HG03354 (cell line): ENCODE data around the gene ADGRG6.
"Not testable (repeated sequence)": the region's sequence is repeated elsewhere in the genome, so short reads cannot be mapped to it uniquely, and the experiment has no call there.

Experiments
- ATAC-seq: cut with Tn5 transposase; IDR thresholded peaks from one replicate; pipeline ENCODE4 v1.9.1; 2021; ENCODE audit warnings: mild to moderate bottlenecking; ENCODE audit not compliant: unreplicated experiment, poor library complexity, severe bottlenecking

ADGRG6 gene

DNA sequence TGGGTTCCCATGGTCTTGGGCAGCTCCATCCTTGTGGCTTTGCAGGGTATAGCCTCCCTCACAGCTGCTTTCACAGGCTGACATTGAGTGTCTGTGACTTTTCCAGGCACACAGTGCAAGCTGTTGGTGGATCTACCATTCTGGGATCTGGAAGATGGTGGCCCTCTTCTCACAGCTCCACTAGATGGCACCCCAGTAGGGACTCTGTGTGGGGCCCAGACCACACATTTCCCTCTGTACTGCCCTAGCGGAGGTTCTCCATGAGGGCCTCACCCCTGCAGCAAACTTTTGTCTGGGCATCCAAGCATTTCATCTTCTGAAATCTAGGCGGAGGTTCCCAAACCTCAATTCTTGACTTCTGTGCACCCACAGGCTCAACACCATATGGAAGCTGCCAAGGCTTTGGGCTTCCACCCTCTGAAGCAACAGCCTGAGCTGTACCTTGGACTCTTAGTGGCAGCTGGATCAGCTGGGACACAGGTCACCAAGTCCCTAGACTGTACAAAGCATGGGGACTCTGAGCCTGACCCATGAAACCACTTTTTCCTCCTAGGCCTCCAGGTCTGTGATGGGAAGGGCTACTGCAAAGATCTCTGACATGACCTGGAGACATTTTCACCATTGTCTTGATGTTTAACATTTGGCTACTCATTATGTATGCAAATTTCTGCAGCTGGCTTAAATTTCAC is 124.8 kb downstream of the ADGRG6 start:
- not testable (repeated sequence) for ATAC-seq

DNA sequence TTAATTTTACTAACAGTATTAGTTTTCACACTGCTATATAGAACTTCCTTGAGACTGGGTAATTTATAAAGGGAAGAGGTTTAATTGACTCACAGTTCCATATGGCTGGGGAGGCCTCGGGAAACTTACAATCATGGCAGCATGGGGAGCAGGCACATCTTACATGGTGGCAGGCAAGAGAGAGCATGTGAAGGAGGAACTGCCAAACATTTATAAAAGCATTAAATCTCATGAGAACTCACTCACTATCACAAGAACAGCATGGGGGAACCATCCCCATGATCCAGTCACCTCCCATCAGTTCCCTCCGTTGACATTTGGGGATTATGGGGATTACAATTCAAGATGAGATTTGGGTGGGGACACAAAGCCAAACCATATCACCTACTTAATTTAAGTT is 126.7 kb downstream of the ADGRG6 start:
- ATAC-seq = not testable (repeated sequence)

DNA sequence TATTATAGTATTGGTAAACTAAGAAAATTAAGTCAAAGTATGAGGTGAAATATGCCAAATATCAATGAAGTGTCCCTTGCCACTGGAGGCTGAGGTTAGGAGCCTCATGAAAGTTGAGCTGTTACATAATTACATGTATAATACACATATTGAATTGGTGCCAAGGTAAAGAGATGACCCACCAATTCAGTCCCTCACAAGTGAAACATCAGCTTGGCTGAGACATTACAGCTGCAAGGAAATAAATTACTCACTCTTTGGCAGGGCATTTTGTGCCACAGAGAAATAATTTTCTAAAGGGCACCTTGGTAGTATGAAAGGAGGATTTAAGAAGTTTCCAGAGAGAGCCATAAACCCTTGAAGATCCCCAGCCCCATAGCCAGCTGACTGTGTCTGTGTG is 127.4 kb downstream of the ADGRG6 start:
- no peak for ATAC-seq

DNA sequence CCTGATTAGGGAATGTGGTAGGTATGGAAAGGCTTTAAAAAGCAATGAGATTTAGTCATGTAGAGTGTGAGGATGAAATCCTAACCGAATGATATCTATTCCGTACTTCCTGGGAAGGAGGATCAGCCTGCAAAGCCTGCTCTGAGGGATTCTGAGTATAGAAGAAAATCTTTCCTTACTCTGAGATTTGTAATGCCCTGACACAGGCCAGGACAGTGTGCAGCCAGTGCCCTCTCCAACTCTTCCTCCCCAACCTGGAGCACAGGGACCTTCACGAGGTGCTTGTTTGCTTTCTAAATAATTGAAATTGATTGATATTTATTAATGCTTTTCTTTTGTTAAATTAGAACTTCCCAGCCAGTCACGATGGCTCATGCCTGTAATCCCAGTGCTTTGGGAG is 131.6 kb downstream of the ADGRG6 start:
- ATAC-seq = no peak

DNA sequence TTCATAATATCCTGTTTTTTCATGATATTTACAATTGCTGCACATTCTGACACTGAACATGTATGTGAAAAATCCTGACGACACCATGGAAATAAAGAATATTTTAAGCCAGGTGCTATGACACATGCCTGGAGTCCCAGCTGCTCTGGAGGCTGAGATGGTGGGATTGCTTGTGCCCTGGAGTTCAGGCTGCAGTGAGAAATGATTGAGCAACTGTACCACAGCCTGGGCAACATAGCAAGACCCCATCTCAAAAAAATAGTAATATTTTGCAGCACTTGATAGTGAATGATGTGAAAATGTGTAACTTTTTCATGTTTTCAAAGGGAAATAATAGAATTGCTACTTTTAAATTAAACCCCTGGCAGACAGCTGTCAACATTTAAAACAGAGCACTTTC is 137.1 kb downstream of the ADGRG6 start:
- ATAC-seq = no peak

DNA sequence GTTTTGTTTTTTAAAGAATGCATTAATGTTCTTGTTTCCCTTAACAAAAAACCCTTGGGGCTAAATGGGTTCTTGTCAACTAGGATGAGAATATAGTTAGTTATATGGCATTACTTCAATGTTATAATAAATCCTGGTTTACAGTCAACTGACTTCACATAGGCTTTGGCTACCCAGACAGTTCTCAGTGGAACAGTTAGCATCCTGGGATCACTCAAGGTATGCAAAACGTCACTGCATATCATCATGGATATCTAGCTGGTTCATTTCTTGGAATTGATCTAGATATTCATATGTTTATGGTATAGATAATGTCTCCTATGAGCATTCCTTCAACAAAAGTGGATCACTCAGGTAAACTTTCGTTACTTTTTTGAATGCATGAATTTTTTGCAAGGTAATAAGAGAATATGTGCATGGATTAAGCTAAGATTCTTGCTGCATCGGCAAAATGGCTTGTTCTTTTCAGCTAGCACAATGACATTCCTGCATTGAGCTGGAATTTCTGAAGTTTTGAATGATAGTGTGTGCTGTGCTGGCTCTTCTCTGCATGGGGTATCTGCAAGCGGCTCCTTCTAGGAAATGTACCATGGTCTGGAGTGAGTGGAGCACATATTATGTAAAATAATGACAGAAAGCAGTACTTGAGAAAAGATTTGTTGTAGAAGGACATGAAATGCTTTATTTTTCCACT is 138.9 kb downstream of the ADGRG6 start:
- ATAC-seq = no peak

DNA sequence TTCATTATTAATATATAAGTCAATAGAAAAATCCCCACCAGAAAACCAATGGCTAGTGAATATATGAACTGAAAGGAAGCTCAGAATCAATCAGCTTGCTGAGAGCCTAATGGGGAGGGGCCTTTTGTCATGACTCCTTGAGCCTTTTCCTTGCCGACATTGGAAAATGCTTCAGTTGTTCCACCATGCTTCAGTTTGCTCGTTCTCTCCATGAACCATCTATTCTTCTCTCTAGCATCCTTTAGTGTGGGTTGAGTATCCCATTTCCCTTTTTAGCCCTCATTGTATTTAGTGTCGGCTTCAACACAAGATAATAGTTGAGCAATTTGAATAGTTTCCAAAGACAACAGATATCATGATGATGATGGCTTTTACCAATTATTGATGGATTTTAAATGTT is 139.9 kb downstream of the ADGRG6 start:
- no peak for ATAC-seq

DNA sequence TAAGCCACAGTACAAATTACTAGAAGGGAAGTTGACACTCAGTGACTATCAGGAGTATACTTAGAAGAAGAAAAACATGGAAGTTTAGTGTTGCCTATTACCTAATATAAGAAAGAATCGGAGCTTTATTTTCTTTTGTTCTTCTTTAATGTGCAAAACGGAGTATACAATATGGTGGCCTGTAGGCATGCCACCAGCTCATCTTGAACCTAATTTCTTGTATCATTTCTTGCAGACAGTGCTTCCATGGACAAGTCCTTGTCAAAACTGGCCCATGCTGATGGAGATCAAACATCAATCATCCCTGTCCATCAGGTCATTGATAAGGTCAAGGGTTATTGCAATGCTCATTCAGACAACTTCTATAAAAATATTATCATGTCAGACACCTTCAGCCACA is 141.3 kb downstream of the ADGRG6 start:
- ATAC-seq = no peak

DNA sequence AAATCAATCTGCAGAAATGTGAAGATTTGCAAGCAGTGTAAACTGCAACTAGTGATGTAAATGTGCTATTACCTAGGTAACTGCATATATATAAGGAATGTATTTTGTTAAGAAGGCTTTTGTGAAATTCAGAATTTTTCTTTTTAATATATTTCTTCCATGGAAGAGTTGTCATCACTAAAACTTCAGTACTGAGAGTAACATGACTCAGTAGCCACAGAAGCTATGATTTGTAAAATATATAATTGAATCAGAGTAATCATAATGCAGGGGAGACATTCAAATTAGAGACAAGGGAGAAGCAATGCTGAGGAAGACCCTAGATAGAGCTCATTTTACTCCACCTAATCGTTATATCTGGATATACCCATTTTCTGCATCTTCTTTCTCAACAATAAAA is 141.7 kb downstream of the ADGRG6 start:
- no peak for ATAC-seq

DNA sequence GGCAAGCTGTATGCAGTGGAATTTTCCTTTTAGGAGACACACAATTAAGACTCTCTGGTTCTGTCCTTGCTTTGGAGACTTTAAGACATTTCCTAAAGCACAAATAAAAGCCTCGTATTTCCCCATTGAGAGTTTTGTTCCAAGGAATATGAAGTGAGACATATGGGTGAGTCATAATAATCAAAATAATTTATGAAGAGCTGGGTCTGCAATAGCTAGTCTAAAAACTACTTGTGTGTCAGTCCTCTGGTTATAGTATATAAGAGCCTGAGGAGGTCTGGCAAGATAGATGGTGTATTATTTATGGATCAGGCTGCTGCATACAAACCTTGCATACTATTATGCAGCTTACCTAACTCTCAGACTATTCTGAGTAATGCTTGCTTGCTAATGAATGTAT is 142.6 kb downstream of the ADGRG6 start:
- no peak for ATAC-seq

DNA sequence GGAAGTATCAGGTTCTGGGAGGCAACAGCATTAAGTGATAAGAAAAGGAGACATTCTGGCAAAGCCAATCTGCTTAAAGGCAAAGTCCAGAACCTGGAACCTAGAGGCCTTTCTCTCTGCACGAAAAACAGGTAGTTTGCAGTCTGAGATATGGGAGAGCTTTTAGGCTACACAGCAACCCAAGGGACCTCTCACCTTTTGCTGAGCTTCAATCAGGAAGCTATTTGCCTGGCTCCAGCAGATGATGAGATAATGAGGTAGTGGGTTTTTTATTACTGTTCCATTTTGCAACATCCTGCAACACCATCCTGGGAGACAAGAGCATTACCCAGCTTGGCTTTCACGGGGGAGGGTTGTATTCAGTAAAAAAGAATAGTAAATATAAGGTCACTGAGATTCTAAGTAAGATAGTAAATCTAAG is 143.1 kb downstream of the ADGRG6 start:
- ATAC-seq = no peak

DNA sequence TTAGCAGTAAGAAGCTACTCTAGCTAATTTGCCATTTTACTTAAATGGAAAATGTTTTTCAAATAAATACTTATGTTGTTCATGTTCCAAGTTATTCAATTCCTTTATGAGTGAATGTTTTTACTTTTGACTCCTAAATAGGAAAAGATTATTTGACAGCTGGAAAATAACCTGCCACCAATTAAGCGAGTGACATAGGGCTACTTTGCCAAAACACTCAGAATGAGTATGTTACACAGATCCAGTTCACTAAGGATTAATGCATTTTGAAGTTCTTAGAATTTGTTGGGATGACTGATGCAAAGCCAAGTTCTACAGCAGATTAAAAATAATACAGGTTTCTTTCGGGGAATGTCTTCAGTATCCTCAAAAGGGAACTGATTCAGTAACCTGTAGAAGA is 144.4 kb downstream of the ADGRG6 start:
- ATAC-seq = no peak

DNA sequence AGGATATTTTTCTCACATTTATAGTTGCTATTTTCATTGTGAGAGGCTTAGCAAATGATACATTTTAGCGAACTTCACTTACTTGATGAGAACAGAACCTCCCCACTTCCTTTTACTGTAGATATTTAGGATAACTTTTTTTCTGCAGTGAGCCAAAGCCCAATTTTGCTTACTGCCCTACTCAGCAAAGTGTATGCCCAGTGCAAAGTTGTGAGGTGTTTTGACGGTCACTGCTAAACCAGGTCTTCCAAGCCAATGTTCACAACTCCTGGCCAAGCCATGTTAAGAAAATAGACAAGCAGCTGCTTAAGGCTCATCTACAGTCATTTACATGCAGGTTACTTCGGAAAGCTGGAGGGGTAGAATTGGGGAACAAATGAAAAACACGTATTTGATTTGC is 144.8 kb downstream of the ADGRG6 start:
- ATAC-seq = no peak

DNA sequence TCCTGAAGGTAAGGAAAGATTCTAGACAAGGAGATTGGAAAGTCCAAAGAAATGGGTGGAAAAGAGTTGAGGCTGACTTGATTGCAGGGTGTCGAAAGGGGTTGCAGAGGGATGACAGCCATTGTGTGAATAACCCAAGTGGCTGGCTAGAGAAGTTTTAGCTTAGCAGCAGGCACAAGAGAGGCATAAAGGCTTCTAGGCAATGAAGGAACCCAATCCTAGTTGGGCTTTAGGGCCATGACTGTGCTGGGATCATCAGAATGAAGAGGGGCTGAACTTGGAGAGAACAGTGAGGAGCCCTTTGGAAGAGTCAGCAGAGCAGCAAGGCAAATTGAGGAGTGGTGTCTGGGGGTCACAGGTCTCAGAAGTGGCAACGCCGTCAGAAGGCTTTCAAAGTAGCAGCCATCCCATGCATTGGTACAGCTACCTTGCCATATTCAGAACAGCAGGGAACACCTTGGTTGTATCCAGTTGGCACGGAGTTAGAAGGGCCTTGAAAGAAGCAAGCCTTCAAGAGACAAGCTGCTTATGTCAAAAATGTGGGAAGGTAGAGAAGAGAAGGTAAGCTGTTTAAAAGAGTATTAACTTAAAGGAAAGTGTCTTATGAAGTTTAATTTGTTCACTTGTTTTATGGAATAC is 146.4 kb downstream of the ADGRG6 start:
- no peak for ATAC-seq

DNA sequence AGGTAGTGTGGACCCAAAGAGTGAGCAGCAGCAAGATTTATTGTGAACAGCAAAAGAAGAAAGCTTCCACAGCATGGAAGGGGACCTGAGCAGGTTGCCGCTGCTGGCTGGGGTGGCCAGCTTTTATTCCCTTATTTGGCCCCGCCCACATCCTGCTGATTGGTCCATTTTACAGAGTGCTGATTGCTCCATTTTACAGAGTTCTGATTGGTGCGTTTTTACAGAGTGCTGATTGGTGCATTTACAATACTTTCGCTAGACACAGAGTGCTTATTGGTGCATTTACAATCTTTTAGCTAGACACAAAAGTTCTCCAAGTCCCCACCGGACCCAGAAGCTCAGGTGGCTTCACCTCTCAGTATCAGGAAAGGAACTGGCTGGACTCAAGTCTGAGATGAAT is 149.0 kb downstream of the ADGRG6 start:
- ATAC-seq = not testable (repeated sequence)

DNA sequence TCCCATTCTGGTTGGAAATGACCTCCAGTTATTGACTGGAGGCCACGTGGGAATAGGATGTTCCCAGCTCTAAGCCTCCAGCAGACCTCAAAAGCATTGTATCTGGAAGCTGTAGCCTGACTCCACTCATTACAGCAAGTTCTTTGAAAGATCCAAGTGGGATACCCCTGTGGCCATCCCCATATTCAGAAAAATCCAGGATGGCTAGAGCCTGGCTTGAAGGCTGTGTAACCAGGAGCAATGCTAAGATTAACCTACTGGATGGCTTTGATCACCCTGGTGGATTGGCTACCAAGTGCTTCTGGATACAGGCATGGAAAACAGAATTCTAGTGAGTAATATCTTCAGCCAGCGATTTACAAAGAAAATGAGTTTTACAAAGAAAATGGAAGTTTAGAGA is 151.2 kb downstream of the ADGRG6 start:
- no peak for ATAC-seq

DNA sequence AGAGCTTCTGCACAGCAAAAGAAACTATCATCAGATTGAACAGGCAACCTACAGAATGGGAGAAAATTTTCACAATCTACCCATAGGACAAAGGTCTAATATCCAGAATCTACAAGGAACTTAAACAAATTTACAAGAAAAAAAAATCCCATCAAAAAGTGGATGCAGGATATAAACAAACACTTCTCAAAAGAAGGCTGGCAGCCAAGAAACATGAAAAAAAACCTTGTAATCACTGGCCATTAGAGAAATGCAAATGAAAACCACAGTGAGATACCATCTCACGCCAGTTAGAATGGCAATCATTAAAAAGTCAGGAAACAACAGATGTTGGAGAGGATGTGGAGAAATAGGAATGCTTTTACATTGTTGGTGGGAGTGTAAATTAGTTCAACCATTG is 152.4 kb downstream of the ADGRG6 start:
- ATAC-seq = not testable (repeated sequence)

DNA sequence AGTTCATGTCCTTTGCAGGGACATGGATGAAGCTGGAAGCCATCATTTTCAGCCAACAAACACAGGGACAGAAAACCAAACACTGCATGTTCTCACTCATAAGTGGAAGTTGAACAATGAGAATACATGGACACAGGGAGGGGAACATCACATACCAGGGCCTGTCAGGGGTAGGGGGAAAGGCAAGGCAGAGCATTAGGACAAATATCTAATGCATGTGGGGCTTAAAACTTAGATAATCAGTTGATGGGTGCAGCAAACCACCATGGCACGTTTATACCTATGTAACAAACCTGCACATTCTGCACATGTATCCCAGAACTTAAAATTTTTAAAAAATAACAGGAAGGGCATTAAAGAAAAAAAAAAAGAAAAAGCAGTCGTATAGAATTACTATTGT is 153.0 kb downstream of the ADGRG6 start:
- not testable (repeated sequence) for ATAC-seq

DNA sequence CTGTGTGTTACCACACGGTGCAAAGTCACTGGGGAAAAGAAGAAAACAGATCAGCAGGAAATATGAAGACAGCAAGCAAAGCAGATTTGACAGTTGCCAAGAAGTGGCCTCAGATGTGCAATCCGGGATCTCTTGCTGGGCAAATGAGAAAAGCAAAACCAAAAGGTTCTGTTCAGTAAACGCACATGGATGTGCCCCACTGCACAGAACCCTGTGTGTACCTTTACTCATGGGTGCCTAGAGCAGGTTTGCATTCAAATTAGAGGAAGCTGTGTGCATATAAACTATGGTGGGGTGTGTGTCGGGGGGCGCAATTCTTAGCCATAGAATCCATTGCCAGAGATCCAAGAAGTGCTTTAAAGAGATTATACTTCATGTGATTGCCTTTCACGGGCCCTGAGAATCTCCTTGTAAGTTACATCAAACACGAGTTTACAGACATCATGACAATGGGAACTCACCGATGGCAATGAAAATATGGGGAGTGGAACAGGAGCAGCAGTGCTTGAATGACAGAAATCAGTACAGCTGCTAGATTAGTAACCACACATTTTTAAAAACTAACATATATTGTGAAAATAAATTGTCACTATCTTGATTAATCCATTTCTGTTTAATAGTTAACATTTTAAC is 154.3 kb downstream of the ADGRG6 start:
- no peak for ATAC-seq

DNA sequence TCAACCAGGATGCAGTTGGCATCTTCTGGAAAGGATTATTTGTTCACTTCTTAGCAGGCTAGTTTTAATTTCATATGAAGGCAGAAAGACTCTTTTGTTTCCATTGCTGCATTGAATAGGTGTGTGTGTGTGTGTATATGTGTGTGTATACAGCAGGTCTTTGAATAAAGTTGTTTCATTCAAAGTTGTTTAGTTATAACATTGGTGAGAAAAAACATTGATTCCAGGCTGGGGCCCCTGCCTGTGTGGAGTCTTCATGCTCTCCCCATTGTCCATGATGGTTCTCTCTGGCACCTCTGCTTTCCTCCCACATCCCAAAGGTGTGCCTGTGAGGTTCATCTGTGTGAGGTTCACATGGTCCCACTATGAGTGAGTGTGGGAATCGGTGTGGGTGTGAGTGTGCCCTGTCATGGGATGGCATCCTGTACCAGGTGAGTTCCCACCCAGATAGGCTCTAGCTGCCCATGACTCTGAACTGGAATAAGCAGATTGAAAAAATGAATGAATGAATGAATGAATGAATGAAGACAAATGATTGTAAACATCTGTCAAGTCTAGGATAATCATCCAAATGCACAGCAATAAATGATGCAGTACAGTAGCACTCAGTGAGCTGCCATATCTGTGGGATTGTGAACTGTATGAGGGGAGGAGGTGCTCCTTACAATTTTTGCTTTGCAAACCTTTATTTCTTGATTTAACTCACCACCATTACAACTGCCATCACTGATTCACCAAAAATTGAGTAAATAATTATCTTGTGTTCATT is 156.0 kb downstream of the ADGRG6 start:
- ATAC-seq = no peak
